GM21423 (cell line): ENCODE measurements around the gene TMEM165.

Source experiments
- ATAC-seq: cut with Tn5 transposase; IDR thresholded peaks from one replicate; pipeline ENCODE4 v1.9.1; 2021; ENCODE audit warnings: mild to moderate bottlenecking, moderate library complexity; ENCODE audit not compliant: unreplicated experiment

Gene TMEM165

GRCh38 chr4:55367084-55367722 is 28.6 kb upstream of the TMEM165 start:
- no peak for ATAC-seq

- ATAC-seq = no peak
Measured at GRCh38 chr4:55369968-55370367, 25.8 kb upstream of the TMEM165 start.

GRCh38 chr4:55372259-55372658 is 23.5 kb upstream of the TMEM165 start:
- no peak for ATAC-seq

DNA sequence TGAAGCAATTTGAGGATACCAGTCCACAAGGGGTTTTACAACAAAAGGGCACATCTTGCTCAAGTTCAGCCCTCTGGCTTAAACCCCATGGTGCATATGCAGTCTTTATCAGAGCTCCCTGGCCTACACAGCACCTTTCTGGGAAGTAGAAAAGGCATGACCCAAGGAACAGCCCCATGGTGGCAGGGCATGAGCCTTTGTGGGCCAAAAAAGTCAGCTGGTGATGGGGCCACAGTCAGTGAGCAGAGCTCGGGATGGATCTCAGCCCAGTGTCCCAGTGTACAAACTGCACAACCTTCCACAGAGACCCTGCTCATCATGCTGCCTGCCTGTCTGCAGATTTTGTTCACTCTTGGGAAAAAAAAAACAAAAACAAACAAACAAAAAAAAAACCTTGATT is 22.3 kb upstream of the TMEM165 start:
- no peak for ATAC-seq

DNA sequence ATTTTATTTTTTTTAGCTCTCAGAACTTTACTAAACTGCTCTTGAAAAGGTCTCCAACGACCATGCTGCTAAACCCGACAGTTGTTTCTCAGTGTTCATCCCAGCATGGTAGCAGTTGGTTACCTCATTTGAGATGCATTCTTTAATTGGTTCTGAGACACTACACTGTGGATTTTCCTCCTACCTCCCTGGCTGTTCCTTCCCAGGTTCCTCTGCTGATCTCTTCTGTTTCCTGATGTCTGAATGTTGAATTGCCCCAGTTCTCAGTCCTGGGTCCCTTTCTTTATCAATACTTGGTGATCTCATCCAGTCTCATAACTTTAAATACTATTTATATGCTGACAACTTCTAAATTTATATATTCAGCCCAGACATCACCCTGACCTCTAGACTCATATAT is 19.1 kb upstream of the TMEM165 start:
- ATAC-seq = no peak

DNA sequence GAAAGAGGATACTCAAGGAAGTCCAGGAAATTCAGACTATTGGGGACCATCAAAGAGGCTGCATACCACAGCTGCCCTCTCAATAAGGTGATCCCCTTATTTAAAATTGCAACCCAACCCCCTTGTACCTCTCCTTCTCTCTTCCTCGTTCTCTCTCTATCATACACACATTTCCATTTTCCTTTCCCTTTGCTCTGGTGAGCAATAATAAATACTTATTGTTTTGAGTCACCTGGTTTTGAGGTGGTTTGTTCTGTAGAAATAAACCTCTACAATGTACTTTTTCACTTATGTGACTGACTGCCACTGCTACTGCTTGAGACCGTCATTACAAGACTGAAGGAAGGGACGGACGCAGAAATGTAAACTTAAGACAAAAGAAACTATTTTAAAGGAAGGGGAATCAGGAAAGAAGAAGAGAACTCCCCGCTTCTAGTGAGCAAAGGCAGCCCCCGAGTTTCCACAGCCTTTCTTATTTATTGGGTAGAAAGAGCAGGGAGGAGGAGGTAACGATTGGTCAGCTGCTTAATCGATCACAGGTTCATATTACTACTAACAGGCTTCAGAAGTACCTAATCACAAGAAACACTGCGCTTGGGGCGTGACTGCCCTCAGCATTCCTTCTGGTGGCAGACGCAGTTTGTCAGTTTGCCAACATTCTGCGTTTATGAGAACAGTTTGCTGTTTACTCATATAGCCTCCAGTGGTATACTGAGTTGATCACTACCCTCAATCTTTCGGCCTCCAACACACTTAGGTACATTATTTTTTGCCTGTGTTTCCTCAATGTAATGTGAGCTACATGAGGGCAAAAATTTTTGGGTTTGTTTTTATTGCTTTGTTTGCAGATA is 16.9 kb upstream of the TMEM165 start:
- no peak for ATAC-seq

DNA sequence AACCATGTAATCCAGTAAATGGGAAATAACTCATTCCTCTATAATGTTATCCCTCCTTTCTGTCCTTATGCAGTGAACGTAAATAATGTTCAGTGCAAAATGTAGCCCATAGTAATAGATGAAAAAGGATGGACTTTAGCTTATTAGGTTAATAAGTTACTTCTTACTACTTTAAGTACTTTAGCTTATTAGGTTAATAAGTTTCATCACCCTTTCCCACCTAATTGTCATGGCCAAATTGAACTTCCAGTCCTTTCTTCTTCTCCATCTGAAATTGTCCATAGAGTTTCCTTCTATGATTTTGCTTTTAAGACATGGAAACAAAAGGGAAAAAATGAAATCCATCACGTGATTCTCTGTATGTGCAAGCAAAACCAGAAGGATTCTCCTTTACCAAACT is 15.2 kb upstream of the TMEM165 start:
- no peak for ATAC-seq

DNA sequence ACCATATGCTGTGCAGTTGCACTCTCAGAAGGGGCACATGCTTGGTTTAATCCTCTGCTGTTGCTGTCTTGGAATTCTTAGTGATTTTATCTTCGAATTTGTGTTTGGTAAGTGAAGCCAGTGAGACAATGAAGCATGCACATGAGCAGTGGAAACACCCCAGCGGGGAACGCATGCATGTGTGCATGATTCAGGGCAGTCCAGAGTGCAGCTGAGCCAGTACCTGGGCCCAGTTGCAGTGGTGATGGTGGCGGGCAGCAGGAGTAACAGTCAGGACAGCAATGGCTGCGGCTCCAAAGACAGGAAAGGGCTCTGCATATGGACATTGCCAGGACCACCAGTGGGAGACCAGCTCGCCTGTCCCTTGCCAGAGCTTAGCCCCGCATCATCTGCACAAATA is 14.3 kb upstream of the TMEM165 start:
- no peak for ATAC-seq

DNA sequence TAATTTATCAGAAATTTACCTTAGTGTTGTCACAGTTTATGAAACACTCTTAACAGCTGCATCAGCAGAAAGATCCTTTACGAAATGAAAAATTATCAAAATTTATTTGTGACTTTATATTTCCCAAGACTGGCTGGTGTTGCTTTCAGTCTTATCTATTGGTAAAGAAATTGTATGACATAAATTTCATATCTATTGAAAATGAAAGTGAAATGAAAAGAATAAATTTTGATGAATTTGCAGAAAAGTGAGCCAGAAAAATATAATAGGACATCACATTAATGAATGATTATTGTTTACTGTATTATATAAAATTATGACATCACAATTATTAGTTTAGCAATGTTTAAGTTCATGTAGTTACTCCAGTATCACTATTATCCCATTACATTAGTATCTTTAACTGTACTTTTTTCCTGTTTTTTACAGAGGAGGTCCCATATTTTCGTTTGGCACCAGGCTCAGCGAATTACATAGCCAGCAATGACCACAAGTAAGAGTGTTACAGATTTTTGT is 13.2 kb upstream of the TMEM165 start:
- no peak for ATAC-seq

DNA sequence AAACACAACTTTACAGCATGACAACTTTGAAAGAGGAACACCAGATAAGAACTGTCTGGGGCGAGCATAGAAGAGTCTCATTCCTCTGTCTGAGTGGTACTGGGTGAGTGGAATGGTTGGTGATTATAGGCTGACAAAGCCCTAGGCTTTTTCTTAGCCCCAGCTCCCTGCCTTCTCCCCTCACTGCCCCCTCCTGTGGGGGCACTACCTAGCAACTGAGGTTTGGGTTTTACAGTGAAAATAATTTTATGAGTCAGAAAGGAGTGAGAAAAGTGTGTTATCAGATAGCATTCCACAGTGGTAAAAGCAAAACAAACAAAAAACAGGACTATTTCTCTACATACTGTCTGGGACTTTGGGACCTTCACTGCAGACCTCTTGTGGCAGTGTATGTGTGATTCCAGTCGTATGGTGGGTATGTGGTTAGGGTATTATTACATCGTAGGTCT is 10.5 kb upstream of the TMEM165 start:
- no peak for ATAC-seq

DNA sequence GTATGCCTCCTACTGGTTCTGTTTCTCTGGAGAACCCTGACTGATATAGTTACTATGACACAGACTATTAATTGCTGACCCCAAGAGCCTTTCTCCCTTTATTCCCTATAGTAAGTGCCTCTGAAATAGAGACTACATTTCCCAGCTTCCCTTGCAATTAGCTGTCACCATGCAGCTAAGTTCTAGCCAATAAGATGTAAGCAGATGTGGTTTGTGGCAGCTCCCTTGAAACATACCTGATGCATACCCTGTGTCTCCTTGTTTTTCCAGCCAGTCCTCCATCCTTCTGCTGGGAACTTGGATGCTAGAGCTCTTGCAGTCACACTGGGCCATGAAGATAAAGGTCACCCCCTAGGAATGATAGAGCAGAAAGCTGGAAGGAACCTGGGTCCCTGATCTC is 9.7 kb upstream of the TMEM165 start:
- ATAC-seq = peak; percentile 64

DNA sequence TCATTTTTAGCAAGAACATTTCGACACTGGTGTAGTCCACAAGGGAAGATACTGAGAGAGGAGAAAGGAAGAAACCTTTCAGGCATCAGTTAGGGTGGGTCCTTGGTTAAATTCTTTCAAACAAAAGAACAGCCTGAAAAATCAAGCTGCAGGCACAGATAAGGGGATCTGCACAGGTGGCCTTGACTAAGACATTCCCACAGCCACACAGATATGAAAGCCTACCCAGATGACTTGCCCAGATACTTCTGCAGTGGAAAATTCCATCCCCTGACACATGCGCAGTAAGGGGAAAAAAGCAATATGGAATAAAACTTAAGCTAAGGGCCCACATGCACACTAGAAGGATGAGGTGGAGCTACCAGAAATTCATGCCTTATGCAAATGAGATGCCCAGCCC is 8.9 kb upstream of the TMEM165 start:
- ATAC-seq = no peak

DNA sequence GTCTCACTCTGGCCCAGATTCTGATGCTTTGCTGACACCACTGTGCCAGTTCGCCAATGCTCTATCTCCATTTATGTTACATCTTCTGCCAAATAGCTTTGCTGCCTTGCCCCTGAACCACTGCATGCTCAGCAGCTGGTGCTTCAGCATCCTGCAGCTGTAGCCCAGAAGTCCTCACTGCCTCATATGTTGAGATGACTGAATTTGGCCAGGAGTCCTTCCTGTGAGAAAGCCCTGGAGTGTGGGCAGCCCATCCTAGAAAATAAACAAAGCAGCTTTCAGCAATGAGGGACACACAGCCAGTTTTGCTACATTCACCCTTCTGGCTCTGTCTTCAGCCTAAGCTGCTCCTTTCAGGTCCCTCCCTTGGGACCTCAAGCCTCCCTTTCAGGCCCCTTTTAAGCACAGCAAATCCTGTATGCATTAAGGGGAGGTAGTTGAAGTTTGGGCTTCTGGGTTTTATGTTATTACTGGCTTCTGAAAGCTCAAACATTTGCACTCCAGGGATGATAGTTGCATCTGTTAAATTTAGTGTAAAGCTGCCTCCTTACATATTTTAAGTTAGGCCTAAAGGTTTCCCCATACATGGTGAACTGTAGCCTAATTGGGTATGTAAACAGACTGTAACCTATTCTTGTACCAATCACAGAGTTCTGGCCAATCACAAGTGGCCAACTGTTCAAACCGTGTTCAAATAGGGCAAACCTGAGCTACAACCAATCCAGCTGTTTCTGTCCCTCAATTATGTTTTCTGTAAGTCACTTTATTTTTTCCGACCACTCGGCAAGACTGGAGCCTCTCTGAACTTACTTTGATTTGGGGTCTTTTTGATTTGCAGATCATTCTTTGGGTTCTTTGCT is 2.1 kb upstream of the TMEM165 start:
- ATAC-seq = no peak

DNA sequence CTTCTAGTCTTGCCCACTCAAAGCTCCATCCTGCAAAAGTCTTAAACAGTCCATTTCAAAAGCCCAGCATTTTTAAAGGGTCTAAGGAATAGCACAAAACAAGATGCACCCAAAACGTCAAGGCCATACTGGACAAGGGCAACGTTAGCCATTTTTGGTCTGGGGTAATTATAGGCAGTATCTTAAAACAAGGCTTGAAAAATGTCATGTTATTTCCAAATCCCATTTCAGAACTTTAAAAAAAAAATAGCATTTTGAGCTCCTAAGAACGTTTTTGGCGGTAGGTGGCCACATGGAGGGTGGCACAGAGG is 584 bp upstream of the TMEM165 start:
- ATAC-seq = peak; percentile 0

DNA sequence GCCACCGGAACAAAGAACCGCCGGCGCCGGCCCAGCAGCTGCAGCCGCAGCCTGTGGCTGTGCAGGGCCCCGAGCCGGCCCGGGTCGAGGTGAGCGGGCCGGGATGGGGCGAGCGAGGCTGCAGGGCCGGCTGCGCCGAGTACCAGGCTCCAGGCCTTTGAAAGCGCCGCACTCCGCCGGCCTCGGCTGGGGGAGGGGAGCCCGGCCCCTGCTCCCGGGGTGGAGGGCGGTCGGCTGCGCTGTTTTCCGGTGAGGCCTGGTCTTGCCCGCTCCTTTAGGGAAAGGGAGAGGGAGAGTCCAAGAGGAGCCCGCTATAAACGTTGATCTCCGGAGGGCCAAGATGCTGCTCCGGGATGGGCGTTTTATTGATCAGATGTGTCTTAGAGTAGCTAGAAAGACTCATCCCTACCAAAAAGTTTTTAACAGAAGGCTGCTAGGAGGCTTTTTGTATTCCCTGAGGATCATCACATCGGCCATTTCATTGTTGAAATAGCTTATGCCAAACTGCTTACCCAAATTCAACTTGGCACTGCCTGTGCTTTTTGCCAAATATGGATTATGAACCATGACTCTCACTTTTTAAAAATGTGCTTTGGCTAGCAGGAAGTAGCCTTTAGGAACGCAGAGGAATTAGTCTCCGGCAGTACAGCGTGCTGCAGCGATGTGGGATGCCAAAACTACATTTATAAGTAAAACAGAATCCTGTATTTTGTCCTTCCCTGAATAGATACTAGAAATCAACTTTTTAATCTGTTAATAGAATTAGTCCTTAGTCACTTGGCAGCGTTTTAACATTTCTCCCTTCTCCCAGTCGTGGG is 760 bp downstream of the TMEM165 start:
- peak; percentile 24 for ATAC-seq

- no peak for ATAC-seq
Measured at GRCh38 chr4:55397126-55397436, 1.3 kb downstream of the TMEM165 start.

DNA sequence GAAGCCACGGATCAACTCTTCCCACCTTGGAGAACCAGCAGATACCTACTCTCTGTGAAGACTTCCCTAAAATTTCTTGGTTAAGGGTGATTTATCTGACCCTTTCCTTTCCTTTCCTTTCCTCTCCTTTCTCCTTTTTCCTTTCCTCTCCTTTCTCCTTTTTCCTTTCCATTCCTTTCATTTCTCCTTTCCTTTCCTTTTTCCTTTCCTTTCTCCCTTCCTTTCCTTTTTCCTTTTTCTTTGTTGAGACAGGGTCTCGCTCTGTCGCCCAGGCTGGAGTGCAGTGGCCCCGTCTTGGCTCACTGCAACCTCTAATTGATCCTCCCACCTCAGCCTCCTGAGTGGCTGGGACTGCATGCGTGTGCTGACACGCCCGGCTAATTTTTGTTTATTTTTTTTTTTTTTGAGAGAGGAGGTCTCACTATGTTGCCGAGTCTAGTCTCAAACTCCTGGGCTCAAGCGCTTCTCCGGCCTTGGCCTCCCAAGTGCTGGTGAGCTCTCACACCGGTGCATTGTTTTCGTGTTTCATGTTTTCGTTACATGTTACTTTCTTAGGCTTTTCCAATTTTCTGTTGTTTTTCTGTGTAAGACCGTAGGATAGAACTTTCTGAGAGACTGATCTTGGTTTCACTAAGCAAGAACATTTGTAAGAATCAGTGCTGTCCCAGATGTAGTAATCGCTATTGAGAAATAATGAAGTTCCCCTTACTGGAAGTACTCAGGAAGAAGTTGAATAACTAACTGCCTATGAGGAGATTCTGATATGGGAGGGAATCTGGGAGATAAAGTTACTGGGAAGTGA is 2.0 kb downstream of the TMEM165 start:
- no peak for ATAC-seq

- no peak for ATAC-seq
Measured at GRCh38 chr4:55398461-55398860, 2.7 kb downstream of the TMEM165 start.

GRCh38 chr4:55398966-55399365 is 3.2 kb downstream of the TMEM165 start:
- ATAC-seq = no peak

- ATAC-seq = no peak
Measured at GRCh38 chr4:55399581-55399980, 3.8 kb downstream of the TMEM165 start.
